ENCODE data around the gene NFKBIA. TPM values are rescaled to one million over a fixed set of nuclear protein-coding genes. Genes with fewer than 3 reads are reported as not detected.
"Not testable (repeated sequence)": the region's sequence is repeated elsewhere in the genome, so short reads cannot be mapped to it uniquely, and the experiment has no call there.

NFKBIA gene, protein sequence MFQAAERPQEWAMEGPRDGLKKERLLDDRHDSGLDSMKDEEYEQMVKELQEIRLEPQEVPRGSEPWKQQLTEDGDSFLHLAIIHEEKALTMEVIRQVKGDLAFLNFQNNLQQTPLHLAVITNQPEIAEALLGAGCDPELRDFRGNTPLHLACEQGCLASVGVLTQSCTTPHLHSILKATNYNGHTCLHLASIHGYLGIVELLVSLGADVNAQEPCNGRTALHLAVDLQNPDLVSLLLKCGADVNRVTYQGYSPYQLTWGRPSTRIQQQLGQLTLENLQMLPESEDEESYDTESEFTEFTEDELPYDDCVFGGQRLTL
- total RNA-seq: 100 to 1,000 TPM; 126 to 186 TPM
- polyA plus RNA-seq: 10 to 100 TPM; 83.0 to 97.1 TPM
- long read RNA-seq, donor 1, transcript NFKBIA-201 (6 exons, 1,558 nt): major isoform, 137 of 170 reads
- long read RNA-seq, donor 1, transcript NFKBIA-209 (5 exons, 1,537 nt): minor isoform, 6 of 170 reads
- long read RNA-seq, donor 1, partial matches to known transcripts: 6 of 170 reads
- long read RNA-seq, donor 1, other reads (novel, unspliced or antisense): 17 of 170 reads
- long read RNA-seq, donor 2, transcript NFKBIA-201 (6 exons, 1,558 nt): major isoform, 23 of 44 reads
- long read RNA-seq, donor 2, transcript NFKBIA-209 (5 exons, 1,537 nt): minor isoform, 10 of 44 reads
- long read RNA-seq, donor 2, partial matches to known transcripts: 7 of 44 reads
- long read RNA-seq, donor 2, other reads (novel, unspliced or antisense): 3 of 44 reads

- intact Hi-C loops (cut with DNase I): loop anchor here in 1 of 2 donors (5.0 kb wide), 2 partner anchors 62 to 282 kb away; partner anchors contain the start of genes PPP2R3C and PRORP
- H3K27me3 ChIP-seq (ENCODE audit: control insufficient read depth in 1 of 2, insufficient read depth in 2 of 2, low read length in 1 of 2): no peaks in the 10 kb centered on the region
- ATAC-seq (ENCODE audit: low FRiP score): peak; percentile 89
- peaks cover 0 to 4% of the 10 kb centered on the region in 2 donors for H3K4me1 ChIP-seq (ENCODE audit: control insufficient read depth in 1 of 2, insufficient read depth in 2 of 2, low read length in 2 of 2)
- H3K36me3 ChIP-seq (ENCODE audit: control insufficient read depth in 1 of 2, insufficient read depth in 2 of 2, low read length in 1 of 2): peaks cover 5 to 12% of the 10 kb centered on the region in 2 donors
- 0% methylated on average over 60 to 69 of the region's 69 CpGs for WGBS, 2 donors
- DNase-seq: peak; percentile 95 to 97
- H3K9me3 ChIP-seq (ENCODE audit: control insufficient read depth, low read length): no peaks in the 10 kb centered on the region
- peak within 1 kb of the TSS; percentile 95 to 99 for H3K27ac ChIP-seq (ENCODE audit: low read depth in 1 of 2, low read length in 2 of 2)
- peak within 1 kb of the TSS; percentile 94 to 97 for H3K4me3 ChIP-seq (ENCODE audit: low read length in 2 of 2)
Measured at GRCh38 chr14:35404449-35405303, at the start of gene NFKBIA. Gene NFKBIA, minus strand, starts transcription at chr14:35404749. Its CDS starts 105 bp downstream, at chr14:35404644.

DNA sequence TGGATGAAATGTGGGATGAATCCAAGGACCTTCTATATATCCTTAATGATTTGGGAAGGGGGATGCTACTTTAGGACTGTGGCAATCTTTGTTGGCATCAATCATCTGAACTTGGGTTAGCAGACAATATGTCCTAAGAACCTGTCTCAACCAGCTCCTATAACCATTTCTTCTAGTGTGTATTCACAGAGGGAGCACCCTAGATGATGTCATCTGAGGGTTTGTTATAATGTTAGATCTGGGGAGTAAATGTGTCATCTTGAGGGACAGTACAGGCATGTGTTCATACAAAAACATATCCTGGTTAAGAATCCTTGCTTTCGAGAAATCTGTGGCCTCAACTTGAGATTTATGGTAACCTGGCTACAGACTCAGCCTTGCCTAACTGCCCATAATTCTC is 41.9 kb upstream of the NFKBIA start:
- no peaks in the 10 kb centered on the region for H3K9me3 ChIP-seq (ENCODE audit: control insufficient read depth, low read length)
- intact Hi-C loops (cut with DNase I): no loop called here
- 84 to 89% methylated on average over 1 of the region's 1 CpG for WGBS, 2 donors
- no peak overlapping the region for H3K27ac ChIP-seq (ENCODE audit: low read depth in 1 of 2, low read length in 2 of 2)
- H3K4me3 ChIP-seq (ENCODE audit: low read length in 2 of 2): no peak overlapping the region
- no peaks in the 10 kb centered on the region for H3K4me1 ChIP-seq (ENCODE audit: control insufficient read depth in 1 of 2, insufficient read depth in 2 of 2, low read length in 2 of 2)
- DNase-seq (no peak), ATAC-seq (ENCODE audit: low FRiP score) (no peak)
- H3K27me3 ChIP-seq (ENCODE audit: control insufficient read depth in 1 of 2, insufficient read depth in 2 of 2, low read length in 1 of 2): no peaks in the 10 kb centered on the region
- no peaks in the 10 kb centered on the region for H3K36me3 ChIP-seq (ENCODE audit: control insufficient read depth in 1 of 2, insufficient read depth in 2 of 2, low read length in 1 of 2)

GRCh38 chr14:35444104-35444503 is 39.6 kb upstream of the NFKBIA start:
- no peak for DNase-seq
- Histone ChIP-seq H3K27me3 (ENCODE audit: control insufficient read depth in 1 of 2, insufficient read depth in 2 of 2, low read length in 1 of 2) (no peaks in the 10 kb centered on the region), H3K4me3 (ENCODE audit: low read length in 2 of 2) (no peak overlapping the region), H3K9me3 (ENCODE audit: control insufficient read depth, low read length) (no peaks in the 10 kb centered on the region), H3K4me1 (ENCODE audit: control insufficient read depth in 1 of 2, insufficient read depth in 2 of 2, low read length in 2 of 2) (no peaks in the 10 kb centered on the region), H3K36me3 (ENCODE audit: control insufficient read depth in 1 of 2, insufficient read depth in 2 of 2, low read length in 1 of 2) (no peaks in the 10 kb centered on the region), H3K27ac (ENCODE audit: low read depth in 1 of 2, low read length in 2 of 2) (no peak overlapping the region)
- 54 to 78% methylated on average over 1 of the region's 1 CpG for WGBS, 2 donors
- intact Hi-C loops (cut with DNase I): no loop called here
- no peak for ATAC-seq (ENCODE audit: low FRiP score)

GRCh38 chr14:35441160-35441559 is 36.6 kb upstream of the NFKBIA start:
- intact Hi-C loops (cut with DNase I): no loop called here
- Histone ChIP-seq H3K27me3 (ENCODE audit: control insufficient read depth in 1 of 2, insufficient read depth in 2 of 2, low read length in 1 of 2) (no peaks in the 10 kb centered on the region), H3K27ac (ENCODE audit: low read depth in 1 of 2, low read length in 2 of 2) (no peak overlapping the region), H3K9me3 (ENCODE audit: control insufficient read depth, low read length) (no peaks in the 10 kb centered on the region), H3K36me3 (ENCODE audit: control insufficient read depth in 1 of 2, insufficient read depth in 2 of 2, low read length in 1 of 2) (no peaks in the 10 kb centered on the region), H3K4me1 (ENCODE audit: control insufficient read depth in 1 of 2, insufficient read depth in 2 of 2, low read length in 2 of 2) (no peaks in the 10 kb centered on the region), H3K4me3 (ENCODE audit: low read length in 2 of 2) (no peak overlapping the region)
- DNase-seq (no peak), ATAC-seq (ENCODE audit: low FRiP score) (no peak)
- WGBS, 2 donors: 89 to 91% methylated on average over 4 of the region's 4 CpGs

DNA sequence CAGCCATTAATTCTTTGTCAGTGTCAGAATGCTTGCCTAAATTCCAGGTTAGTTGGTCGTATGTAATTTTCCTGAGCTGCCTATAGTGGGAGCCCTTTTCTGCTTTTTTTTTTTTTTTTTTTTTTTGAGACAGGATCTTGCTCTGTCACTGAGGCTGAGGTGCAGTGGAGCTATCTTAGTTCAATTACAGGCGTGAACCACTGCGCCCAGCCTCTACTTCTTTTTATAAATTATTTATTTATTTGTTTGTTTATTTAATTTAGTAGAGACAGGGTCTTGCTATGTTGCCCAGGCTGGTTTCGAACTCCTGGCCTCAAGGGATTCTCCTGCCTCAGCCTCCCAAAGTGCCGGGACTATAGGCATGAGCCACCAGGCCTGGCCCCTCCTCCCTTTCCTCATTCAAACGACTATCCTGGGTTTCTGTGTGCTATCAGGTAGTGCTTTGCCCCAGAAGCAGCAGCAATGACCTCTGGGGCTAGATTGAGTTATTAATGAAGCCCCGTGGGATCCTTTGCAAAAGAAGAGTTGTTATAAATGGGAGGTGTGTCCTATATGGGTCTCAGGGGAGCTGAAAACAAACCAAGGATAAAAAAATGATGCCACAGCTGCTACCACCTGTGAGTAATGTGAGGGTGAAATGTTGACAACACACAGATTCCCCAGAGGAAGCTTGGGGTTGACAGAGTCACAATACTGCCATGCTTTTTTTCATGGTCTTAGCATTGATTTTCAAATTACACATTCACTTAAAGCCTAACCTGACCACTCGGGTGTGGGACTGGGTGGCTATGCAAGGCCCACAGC is 34.6 kb upstream of the NFKBIA start:
- H3K36me3 ChIP-seq (ENCODE audit: control insufficient read depth in 1 of 2, insufficient read depth in 2 of 2, low read length in 1 of 2): no peaks in the 10 kb centered on the region
- no peak overlapping the region for H3K27ac ChIP-seq (ENCODE audit: low read depth in 1 of 2, low read length in 2 of 2)
- H3K4me1 ChIP-seq (ENCODE audit: control insufficient read depth in 1 of 2, insufficient read depth in 2 of 2, low read length in 2 of 2): no peaks in the 10 kb centered on the region
- H3K4me3 ChIP-seq (ENCODE audit: low read length in 2 of 2): no peak overlapping the region
- no peaks in the 10 kb centered on the region for H3K27me3 ChIP-seq (ENCODE audit: control insufficient read depth in 1 of 2, insufficient read depth in 2 of 2, low read length in 1 of 2)
- ATAC-seq (ENCODE audit: low FRiP score): no peak
- H3K9me3 ChIP-seq (ENCODE audit: control insufficient read depth, low read length): no peaks in the 10 kb centered on the region
- intact Hi-C loops (cut with DNase I): no loop called here
- DNase-seq: no peak
- WGBS, 2 donors: 57 to 61% methylated on average over 8 of the region's 8 CpGs

DNA sequence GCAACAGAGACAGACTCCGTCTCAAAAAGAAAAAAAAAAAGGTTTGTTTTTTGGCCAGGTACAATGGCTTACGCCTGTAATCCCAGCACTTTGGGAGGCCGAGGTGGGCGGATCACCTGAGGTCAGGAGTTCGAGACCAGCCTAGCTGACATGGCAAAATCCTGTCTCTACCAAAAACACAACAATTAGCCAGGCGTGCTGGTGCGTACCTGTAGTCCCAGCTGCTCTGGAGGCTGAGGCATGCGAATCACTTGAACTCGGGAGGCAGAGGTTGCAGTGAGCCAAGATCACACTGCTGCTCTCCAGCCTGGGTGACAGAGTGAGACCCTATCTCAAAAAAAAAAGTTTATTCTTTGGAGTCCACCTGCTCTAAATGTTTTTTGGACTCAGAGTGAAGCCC is 33.9 kb upstream of the NFKBIA start:
- H3K27me3 ChIP-seq (ENCODE audit: control insufficient read depth in 1 of 2, insufficient read depth in 2 of 2, low read length in 1 of 2); DNase-seq; H3K4me3 ChIP-seq (ENCODE audit: low read length in 2 of 2); H3K4me1 ChIP-seq (ENCODE audit: control insufficient read depth in 1 of 2, insufficient read depth in 2 of 2, low read length in 2 of 2); ATAC-seq (ENCODE audit: low FRiP score); H3K36me3 ChIP-seq (ENCODE audit: control insufficient read depth in 1 of 2, insufficient read depth in 2 of 2, low read length in 1 of 2); intact Hi-C loops (cut with DNase I); H3K27ac ChIP-seq (ENCODE audit: low read depth in 1 of 2, low read length in 2 of 2); H3K9me3 ChIP-seq (ENCODE audit: control insufficient read depth, low read length): not testable (repeated sequence)
- WGBS, 2 donors: 88 to 92% methylated on average over 9 of the region's 9 CpGs

GRCh38 chr14:35435177-35435576 is 30.6 kb upstream of the NFKBIA start:
- Histone ChIP-seq H3K27me3 (ENCODE audit: control insufficient read depth in 1 of 2, insufficient read depth in 2 of 2, low read length in 1 of 2) (no peaks in the 10 kb centered on the region), H3K4me3 (ENCODE audit: low read length in 2 of 2) (no peak overlapping the region), H3K9me3 (ENCODE audit: control insufficient read depth, low read length) (no peaks in the 10 kb centered on the region), H3K4me1 (ENCODE audit: control insufficient read depth in 1 of 2, insufficient read depth in 2 of 2, low read length in 2 of 2) (no peaks in the 10 kb centered on the region), H3K36me3 (ENCODE audit: control insufficient read depth in 1 of 2, insufficient read depth in 2 of 2, low read length in 1 of 2) (no peaks in the 10 kb centered on the region), H3K27ac (ENCODE audit: low read depth in 1 of 2, low read length in 2 of 2) (no peak overlapping the region)
- DNase-seq (no peak), ATAC-seq (ENCODE audit: low FRiP score) (no peak)
- intact Hi-C loops (cut with DNase I): no loop called here

- 97 to 98% methylated on average over 1 of the region's 1 CpG for WGBS, 2 donors
- H3K36me3 ChIP-seq (ENCODE audit: control insufficient read depth in 1 of 2, insufficient read depth in 2 of 2, low read length in 1 of 2): no peaks in the 10 kb centered on the region
- intact Hi-C loops (cut with DNase I): no loop called here
- no peaks in the 10 kb centered on the region for H3K4me1 ChIP-seq (ENCODE audit: control insufficient read depth in 1 of 2, insufficient read depth in 2 of 2, low read length in 2 of 2)
- no peak for DNase-seq
- no peak overlapping the region for H3K27ac ChIP-seq (ENCODE audit: low read depth in 1 of 2, low read length in 2 of 2)
- H3K27me3 ChIP-seq (ENCODE audit: control insufficient read depth in 1 of 2, insufficient read depth in 2 of 2, low read length in 1 of 2): no peaks in the 10 kb centered on the region
- no peaks in the 10 kb centered on the region for H3K9me3 ChIP-seq (ENCODE audit: control insufficient read depth, low read length)
- ATAC-seq (ENCODE audit: low FRiP score): no peak
- no peak overlapping the region for H3K4me3 ChIP-seq (ENCODE audit: low read length in 2 of 2)
Measured at GRCh38 chr14:35433826-35434225, 29.3 kb upstream of the NFKBIA start.
